ENCODE results near the gene ALG13.

DNA sequence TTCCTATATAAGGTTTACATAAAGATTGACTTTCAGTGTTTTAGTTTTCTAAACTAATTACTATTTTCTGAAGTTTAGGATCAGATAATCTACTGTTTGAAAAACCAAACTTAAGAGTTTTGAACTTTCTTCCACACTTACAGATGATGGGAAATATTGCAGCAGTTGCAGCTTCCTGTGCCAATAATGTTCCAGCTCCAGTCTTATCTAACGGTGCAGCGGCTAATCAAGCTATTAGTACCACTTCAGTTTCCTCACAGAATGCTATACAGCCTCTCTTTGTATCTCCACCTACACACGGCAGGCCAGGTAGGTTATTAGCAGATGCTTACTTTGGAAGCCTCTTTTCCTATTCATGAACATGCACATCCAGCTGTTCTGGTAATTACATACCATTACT is 55.6 kb downstream of the ALG13 start:
- TF ChIP-seq EZH2 (IDR thresholded peaks at IDR 0.05) (no peak), EZH2phosphoT487 (IDR thresholded peaks at IDR 0.05) (no peak)
